HG03045 (cell line): ENCODE data around the gene ULK3.

Experiments used
- ATAC-seq: cut with Tn5 transposase; IDR thresholded peaks from one replicate; pipeline ENCODE4 v1.9.1; 2021; ENCODE audit warnings: mild to moderate bottlenecking, moderate library complexity; ENCODE audit not compliant: unreplicated experiment

The ULK3 gene

GRCh38 chr15:74787251-74788041 is 55.5 kb downstream of the ULK3 start:
- ATAC-seq = peak; percentile 52

- no peak for ATAC-seq
These were observed 56.3 kb downstream of the ULK3 start for GRCh38 chr15:74786551-74787165.
